Karpas-422 (cell line): Measurements from ENCODE around the gene DTNA. TPM values are rescaled to one million over a fixed set of nuclear protein-coding genes. Genes with fewer than 3 reads are reported as not detected.

ENCODE experiments used
- DNase-seq: peaks from one replicate; pipeline ENCODE4 v3.0.0-alpha.2; 2015
- H2AFZ ChIP-seq: fragments of 200-600 bp; sonication (generic); 2 replicates; pipeline ENCODE4 v1.6.1; 2014; ENCODE audit warnings: antibody characterized with exemption, low read length, mixed read lengths
- H3K27ac ChIP-seq: fragments of 200-600 bp; sonication (generic); 2 replicates; pipeline ENCODE4 v1.5.1; 2014; ENCODE audit warnings: mild to moderate bottlenecking, low read length, moderate library complexity
- H3K27me3 ChIP-seq: fragments of 200-600 bp; sonication (generic); 2 replicates; pipeline ENCODE4 v1.6.1; 2014; ENCODE audit warnings: low read length, mixed read lengths
- H3K36me3 ChIP-seq: fragments of 200-600 bp; sonication (generic); 2 replicates; pipeline ENCODE4 v1.6.1; 2014; ENCODE audit warnings: low read length, mixed read lengths; ENCODE audit not compliant: insufficient read depth
- H3K4me1 ChIP-seq: fragments of 200-600 bp; sonication (generic); 2 replicates; pipeline ENCODE4 v1.6.1; 2014; ENCODE audit warnings: mild to moderate bottlenecking, low read length, mixed read lengths
- H3K4me2 ChIP-seq: fragments of 200-600 bp; sonication (generic); 2 replicates; pipeline ENCODE4 v1.6.1; 2014; ENCODE audit warnings: low read length, low read depth, mild to moderate bottlenecking; ENCODE audit not compliant: poor library complexity, severe bottlenecking
- H3K4me3 ChIP-seq: fragments of 200-600 bp; sonication (generic); 2 replicates; pipeline ENCODE4 v1.5.1; 2014; ENCODE audit warnings: mild to moderate bottlenecking, antibody characterized with exemption, low read length, mixed read lengths
- H3K79me2 ChIP-seq: fragments of 200-600 bp; sonication (generic); 2 replicates; pipeline ENCODE4 v1.6.1; 2014; ENCODE audit warnings: mild to moderate bottlenecking, low read length, mixed read lengths
- H3K9ac ChIP-seq: fragments of 200-600 bp; sonication (generic); 2 replicates; pipeline ENCODE4 v1.6.0; 2014; ENCODE audit warnings: low read length
- H3K9me2 ChIP-seq: fragments of 200-600 bp; sonication (generic), shearing (Covaris generic); replicated peaks from 2 replicates; pipeline ENCODE4 v1.6.0; 2014; ENCODE audit warnings: mild to moderate bottlenecking, low read length, moderate library complexity; ENCODE audit not compliant: insufficient read depth
- H3K9me3 ChIP-seq: fragments of 300-700, 200-600 bp; sonication (generic); 2 replicates; pipeline ENCODE4 v1.6.1; 2014; ENCODE audit warnings: low read length, mixed read lengths
- H4K20me1 ChIP-seq: fragments of 200-600 bp; sonication (generic); 2 replicates; pipeline ENCODE4 v1.6.1; 2014; ENCODE audit warnings: mild to moderate bottlenecking, antibody characterized with exemption, low read length, low read depth; ENCODE audit not compliant: insufficient read depth
- total RNA-seq: library from RNA; depleted of rRNA; stranded (reverse); fragments of >200 nt; shearing (Covaris generic); gene quantifications from 2 replicates; pipeline ENCODE4 v1.2.3, GENCODE V29; 2014; ENCODE audit warnings: low replicate concordance

Gene DTNA
- total RNA-seq, 1 experiment from 2014 or later: not detected

DNA sequence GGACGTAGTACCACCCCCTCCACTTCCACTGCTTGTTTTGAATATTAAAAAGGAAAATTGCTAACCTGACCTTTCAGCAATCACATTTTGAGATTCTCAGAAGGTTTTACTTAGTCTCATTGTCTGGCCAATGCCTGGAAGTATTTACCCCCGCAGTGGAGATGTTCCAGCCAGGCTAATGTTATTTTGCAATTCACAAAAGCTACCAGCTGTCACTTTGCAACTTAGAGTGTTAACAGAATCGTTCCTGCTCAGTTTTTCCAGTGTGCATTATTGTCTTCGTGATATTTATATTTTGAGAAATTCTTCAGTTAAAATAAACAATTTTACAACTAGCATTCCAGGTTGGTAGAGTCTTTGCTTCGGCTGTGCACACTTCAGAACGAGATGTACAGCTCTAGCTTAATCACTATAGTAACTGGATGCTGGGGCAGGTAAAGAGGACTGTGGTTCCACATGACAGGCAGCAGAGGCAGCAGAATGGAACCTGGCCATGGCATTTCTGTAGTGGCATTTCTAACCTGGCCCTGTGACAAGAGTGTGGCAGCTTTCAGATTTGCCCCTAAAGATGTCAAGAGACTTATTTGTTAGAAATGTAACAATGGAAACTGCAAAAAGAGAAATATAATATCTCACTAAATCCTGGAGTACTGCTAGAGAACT, 85.1 kb downstream of the DTNA start:
- Histone ChIP-seq H3K4me1 (no peaks in the 10 kb centered on the region), H3K36me3 (no peaks in the 10 kb centered on the region), H3K4me3 (no peak overlapping the region), H3K4me2 (no peak overlapping the region), H3K27me3 (no peaks in the 10 kb centered on the region), H3K9me2 (no peaks in the 10 kb centered on the region), H4K20me1 (no peaks in the 10 kb centered on the region), H3K79me2 (no peaks in the 10 kb centered on the region), H3K9me3 (no peaks in the 10 kb centered on the region), H2AFZ (no peak overlapping the region), H3K9ac (no peak overlapping the region), H3K27ac (no peak overlapping the region)
- no peak for DNase-seq

DNA sequence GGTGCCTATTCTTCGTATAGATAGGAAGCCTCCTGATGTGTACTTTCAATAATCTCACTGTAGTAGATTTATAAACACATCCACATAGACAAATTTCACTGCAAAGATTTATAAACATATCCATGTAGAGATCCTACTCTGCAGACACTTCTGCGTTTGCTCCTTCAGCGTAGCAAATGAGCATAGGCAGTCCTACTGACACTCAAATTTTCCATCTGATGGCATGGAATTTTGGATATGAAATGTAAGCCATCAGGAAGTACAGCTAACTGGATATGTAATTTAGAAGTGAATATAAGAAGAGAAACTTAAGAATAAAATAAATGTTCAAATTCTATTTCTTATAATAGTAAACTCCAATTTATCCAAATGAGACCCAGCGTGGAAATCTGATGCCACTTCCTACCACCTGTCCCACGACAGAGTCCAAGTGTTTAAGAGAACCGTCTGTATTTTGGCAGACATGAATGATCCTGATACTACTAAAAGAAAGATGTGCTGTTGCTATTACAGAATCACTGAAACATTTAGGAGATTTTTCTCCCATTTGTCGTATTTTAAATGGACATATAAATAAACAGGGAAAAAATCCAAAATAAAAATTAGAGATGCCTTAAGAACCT, 86.0 kb downstream of the DTNA start:
- DNase-seq: no peak
- H3K9ac ChIP-seq: no peak overlapping the region
- H3K4me2 ChIP-seq: no peak overlapping the region
- no peak overlapping the region for H3K4me3 ChIP-seq
- H3K9me3 ChIP-seq: no peaks in the 10 kb centered on the region
- no peaks in the 10 kb centered on the region for H3K4me1 ChIP-seq
- no peaks in the 10 kb centered on the region for H3K36me3 ChIP-seq
- H3K79me2 ChIP-seq: no peaks in the 10 kb centered on the region
- H2AFZ ChIP-seq: no peak overlapping the region
- no peaks in the 10 kb centered on the region for H3K27me3 ChIP-seq
- no peak overlapping the region for H3K27ac ChIP-seq
- no peaks in the 10 kb centered on the region for H3K9me2 ChIP-seq
- H4K20me1 ChIP-seq: no peaks in the 10 kb centered on the region

DNA sequence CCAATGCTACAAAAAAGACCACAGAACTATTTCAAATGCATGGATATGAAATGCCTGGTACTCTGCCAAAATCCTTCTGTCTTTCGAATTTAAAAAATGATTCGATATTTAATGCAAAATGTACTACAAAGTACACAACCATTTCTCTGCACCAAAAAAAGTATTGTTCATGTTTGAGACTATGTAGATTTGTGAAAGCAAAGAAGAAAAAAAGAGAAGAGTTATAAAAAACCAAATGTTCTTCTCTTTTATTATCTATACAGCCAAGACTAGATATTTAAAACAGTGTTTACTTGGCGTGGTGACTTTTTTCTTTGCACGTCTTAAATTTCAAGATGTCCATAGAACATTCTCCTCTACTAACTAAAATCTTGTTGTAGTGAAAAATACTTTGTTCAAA, 89.2 kb downstream of the DTNA start:
- Histone ChIP-seq H3K27ac (no peak overlapping the region), H3K9me3 (no peaks in the 10 kb centered on the region), H4K20me1 (no peaks in the 10 kb centered on the region), H3K9ac (no peak overlapping the region), H3K27me3 (no peaks in the 10 kb centered on the region), H3K4me1 (no peaks in the 10 kb centered on the region), H3K36me3 (no peaks in the 10 kb centered on the region), H3K9me2 (no peaks in the 10 kb centered on the region), H3K79me2 (no peaks in the 10 kb centered on the region), H3K4me3 (no peak overlapping the region), H2AFZ (no peak overlapping the region), H3K4me2 (no peak overlapping the region)
- no peak for DNase-seq

DNA sequence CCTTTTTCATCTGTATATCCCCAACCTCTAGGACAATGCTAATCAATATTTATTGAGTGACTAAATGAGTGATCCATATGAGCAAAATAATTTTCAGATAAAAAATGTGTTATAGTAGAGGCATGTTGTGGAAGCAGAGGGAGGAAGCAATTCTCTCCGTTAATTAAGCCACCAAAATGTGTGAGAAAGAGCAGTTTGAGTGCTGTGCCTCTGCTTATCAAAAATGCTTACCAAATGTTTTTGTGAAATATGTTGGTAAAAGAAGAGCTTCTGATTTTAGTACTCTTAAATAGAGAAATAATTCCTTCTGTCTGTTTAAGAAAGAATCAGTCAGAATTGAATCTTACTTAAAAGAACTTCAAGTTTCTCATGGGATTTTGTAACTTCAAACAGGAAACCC, 90.3 kb downstream of the DTNA start:
- no peak overlapping the region for H3K4me2 ChIP-seq
- H3K79me2 ChIP-seq: no peaks in the 10 kb centered on the region
- no peak overlapping the region for H3K27ac ChIP-seq
- H3K4me3 ChIP-seq: no peak overlapping the region
- H3K27me3 ChIP-seq: no peaks in the 10 kb centered on the region
- no peaks in the 10 kb centered on the region for H3K4me1 ChIP-seq
- H3K9ac ChIP-seq: no peak overlapping the region
- H4K20me1 ChIP-seq: no peaks in the 10 kb centered on the region
- no peak for DNase-seq
- no peaks in the 10 kb centered on the region for H3K9me3 ChIP-seq
- no peaks in the 10 kb centered on the region for H3K36me3 ChIP-seq
- H2AFZ ChIP-seq: no peak overlapping the region
- H3K9me2 ChIP-seq: no peaks in the 10 kb centered on the region

DNA sequence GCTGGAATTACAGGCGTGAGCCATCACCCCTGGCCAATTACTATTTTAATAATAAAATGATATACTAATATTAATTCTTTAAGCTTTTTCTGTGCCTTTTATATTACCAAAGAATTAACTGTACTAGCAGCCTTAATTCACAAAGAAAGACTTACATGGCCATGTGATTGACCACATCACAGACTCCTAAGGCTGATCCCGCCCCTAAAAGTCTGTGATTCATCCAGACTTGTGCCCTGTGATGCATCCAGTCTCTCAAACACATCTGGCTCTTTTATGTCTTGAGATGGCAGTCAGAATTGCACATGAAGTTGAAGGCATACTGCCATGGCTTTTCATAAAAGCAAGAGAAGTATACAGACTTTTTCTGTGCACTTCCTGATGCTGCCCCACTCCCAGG, 91.7 kb downstream of the DTNA start:
- Histone ChIP-seq H3K9ac (no peak overlapping the region), H4K20me1 (no peaks in the 10 kb centered on the region), H3K79me2 (no peaks in the 10 kb centered on the region), H3K36me3 (no peaks in the 10 kb centered on the region), H3K27me3 (no peaks in the 10 kb centered on the region), H2AFZ (no peak overlapping the region), H3K9me3 (no peaks in the 10 kb centered on the region), H3K4me3 (no peak overlapping the region), H3K9me2 (no peaks in the 10 kb centered on the region), H3K4me2 (no peak overlapping the region), H3K27ac (no peak overlapping the region), H3K4me1 (no peaks in the 10 kb centered on the region)
- DNase-seq: no peak

DNA sequence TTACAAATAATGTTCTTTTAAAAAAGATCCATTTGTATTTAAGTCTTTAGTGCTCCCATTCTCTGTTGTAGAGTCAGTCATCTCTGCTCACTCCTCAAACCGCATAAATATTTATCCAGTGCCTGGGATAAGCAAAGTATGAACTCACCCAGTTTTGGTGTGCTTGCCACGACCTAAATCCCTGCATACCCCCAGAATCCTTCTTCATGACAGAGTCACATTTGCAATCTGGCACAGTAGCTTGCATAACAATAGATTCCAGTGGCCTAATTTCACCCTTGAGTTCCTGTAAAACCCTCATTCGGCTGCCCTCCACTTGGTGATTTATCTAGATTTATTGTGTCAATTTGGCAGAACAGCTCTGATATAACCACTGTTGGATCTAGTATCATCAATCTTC, 92.9 kb downstream of the DTNA start:
- no peaks in the 10 kb centered on the region for H3K9me3 ChIP-seq

DNA sequence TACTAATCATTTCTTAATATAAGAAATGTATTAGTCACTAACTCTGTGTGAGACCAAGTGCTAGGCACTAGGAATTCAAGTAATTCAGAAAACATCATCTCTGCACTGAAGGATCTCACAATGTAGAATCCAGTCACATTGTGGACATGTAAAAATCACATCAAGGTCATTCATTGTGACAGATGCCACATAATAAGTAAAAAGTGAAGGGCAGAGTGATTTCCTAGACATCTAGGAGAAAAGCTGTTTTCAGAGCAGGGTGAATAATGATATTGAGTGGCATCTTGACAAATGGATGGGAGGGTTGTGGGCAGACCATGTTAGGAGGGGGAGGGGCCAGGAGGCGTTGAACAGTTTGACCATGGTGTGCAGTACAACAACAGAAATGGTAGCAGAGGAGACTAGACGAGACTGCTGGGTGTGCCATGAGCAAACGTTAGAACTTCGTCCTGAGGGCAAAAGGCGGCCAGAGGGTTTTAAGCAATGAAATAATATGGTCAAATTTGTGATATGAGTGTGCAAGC, 93.8 kb downstream of the DTNA start:
- no peaks in the 10 kb centered on the region for H3K9me3 ChIP-seq
- no peaks in the 10 kb centered on the region for H3K9me2 ChIP-seq
- H3K4me1 ChIP-seq: no peaks in the 10 kb centered on the region
- H2AFZ ChIP-seq: no peak overlapping the region
- no peak overlapping the region for H3K4me2 ChIP-seq
- no peaks in the 10 kb centered on the region for H3K36me3 ChIP-seq
- no peaks in the 10 kb centered on the region for H4K20me1 ChIP-seq
- H3K4me3 ChIP-seq: no peak overlapping the region
- DNase-seq: no peak
- H3K9ac ChIP-seq: no peak overlapping the region
- H3K27ac ChIP-seq: no peak overlapping the region
- no peaks in the 10 kb centered on the region for H3K27me3 ChIP-seq
- no peaks in the 10 kb centered on the region for H3K79me2 ChIP-seq

More for the DNA sequence above, 92.9 kb downstream of the DTNA start:
- H3K4me3 ChIP-seq: no peak overlapping the region
- H3K9ac ChIP-seq: no peak overlapping the region
- no peak overlapping the region for H3K4me2 ChIP-seq
- H4K20me1 ChIP-seq: no peaks in the 10 kb centered on the region
- DNase-seq: no peak
- no peak overlapping the region for H3K27ac ChIP-seq
- H3K36me3 ChIP-seq: no peaks in the 10 kb centered on the region
- H2AFZ ChIP-seq: no peak overlapping the region
- H3K9me2 ChIP-seq: no peaks in the 10 kb centered on the region
- H3K27me3 ChIP-seq: no peaks in the 10 kb centered on the region
- no peaks in the 10 kb centered on the region for H3K4me1 ChIP-seq
- H3K79me2 ChIP-seq: no peaks in the 10 kb centered on the region

DNA sequence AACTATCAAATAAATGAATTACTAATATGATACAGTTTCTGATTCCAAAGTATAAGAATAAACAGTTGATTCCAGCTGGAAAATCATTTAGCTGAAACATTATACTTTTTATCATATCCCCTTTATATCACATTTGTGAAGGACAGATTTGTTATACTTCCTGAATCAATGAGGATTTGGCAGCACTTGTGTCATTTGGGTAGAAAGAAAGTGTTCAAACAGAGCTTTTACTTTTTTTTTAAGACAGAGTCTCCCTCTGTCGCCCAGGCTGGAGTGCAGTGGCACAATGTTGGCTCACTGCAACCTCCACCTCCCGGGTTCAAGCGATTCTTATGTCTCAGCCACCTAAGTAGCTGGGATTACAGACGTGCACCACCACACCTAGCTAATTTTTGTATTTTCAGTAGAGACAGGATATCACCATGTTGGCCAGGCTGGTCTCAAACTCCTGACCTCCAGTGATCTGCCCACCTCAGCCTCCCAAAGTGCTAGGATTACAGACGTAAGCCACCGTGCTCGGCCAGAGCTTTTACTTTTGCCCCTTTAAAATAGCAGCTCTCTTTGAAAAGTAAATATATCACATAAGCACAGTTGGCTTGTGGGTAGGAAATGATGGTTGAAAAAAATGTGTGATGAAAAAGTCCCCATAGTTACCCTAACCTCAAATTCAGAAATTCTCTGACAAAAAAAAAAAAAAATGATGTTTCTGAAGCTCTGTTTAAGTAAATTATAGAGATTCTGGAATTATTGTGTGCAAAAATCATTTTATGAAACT, 95.2 kb downstream of the DTNA start:
- DNase-seq: no peak
- Histone ChIP-seq H3K4me3 (no peak overlapping the region), H3K27me3 (no peaks in the 10 kb centered on the region), H2AFZ (no peak overlapping the region), H3K4me2 (no peak overlapping the region), H3K36me3 (no peaks in the 10 kb centered on the region), H3K9me3 (no peaks in the 10 kb centered on the region), H3K27ac (no peak overlapping the region), H3K4me1 (no peaks in the 10 kb centered on the region), H3K79me2 (no peaks in the 10 kb centered on the region), H3K9ac (no peak overlapping the region), H3K9me2 (no peaks in the 10 kb centered on the region), H4K20me1 (no peaks in the 10 kb centered on the region)
